ENCODE measurements around the gene C19orf18.

DNA sequence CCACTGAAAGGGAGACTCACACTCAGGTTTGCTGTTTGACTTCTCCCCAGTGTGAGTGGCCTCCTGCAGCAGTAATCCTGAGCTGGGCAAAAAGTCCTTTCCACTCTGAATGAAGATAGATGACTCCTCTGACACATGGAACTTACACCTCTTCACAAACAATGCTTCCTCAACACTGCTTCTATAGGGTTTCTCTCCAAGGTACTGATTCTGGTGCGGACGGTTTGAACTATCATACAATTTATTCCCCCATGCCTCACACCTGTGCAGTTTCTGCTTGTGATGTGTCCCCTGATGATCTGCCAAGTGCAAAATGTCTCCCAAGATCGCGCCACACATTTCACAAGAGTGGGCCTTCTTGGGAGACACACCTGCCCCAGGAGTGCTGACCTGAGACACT is 46.7 kb downstream of the C19orf18 start:
- TF ChIP-seq, protein P1, sequence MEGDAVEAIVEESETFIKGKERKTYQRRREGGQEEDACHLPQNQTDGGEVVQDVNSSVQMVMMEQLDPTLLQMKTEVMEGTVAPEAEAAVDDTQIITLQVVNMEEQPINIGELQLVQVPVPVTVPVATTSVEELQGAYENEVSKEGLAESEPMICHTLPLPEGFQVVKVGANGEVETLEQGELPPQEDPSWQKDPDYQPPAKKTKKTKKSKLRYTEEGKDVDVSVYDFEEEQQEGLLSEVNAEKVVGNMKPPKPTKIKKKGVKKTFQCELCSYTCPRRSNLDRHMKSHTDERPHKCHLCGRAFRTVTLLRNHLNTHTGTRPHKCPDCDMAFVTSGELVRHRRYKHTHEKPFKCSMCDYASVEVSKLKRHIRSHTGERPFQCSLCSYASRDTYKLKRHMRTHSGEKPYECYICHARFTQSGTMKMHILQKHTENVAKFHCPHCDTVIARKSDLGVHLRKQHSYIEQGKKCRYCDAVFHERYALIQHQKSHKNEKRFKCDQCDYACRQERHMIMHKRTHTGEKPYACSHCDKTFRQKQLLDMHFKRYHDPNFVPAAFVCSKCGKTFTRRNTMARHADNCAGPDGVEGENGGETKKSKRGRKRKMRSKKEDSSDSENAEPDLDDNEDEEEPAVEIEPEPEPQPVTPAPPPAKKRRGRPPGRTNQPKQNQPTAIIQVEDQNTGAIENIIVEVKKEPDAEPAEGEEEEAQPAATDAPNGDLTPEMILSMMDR (IDR thresholded peaks at IDR 0.05): no peak
- no peak for TF ChIP-seq POLR2AphosphoS5 (IDR thresholded peaks at IDR 0.05)
